GM19193 (cell line): ENCODE results near the gene SDC1.

Experiments
- POLR2A ChIP-seq: IDR thresholded peaks from 4 replicates; pipeline ENCODE4 v1.6.1; 2011; ENCODE audit not compliant: insufficient read depth, insufficient read length; ENCODE audit errors: extremely low read depth

The SDC1 gene

GRCh38 chr2:20174410-20174809 is 50.5 kb downstream of the SDC1 start:
- no peak for TF ChIP-seq POLR2A

GRCh38 chr2:20173496-20174402 is 51.2 kb downstream of the SDC1 start:
- no peak for TF ChIP-seq POLR2A

- TF ChIP-seq POLR2A: no peak
Measured at GRCh38 chr2:20173064-20173463, 51.9 kb downstream of the SDC1 start.

- no peak for TF ChIP-seq POLR2A
Measured at GRCh38 chr2:20172273-20173055, 52.5 kb downstream of the SDC1 start.

- TF ChIP-seq POLR2A: no peak
Measured at GRCh38 chr2:20171445-20171977, 53.4 kb downstream of the SDC1 start.

- TF ChIP-seq POLR2A: no peak
Measured at GRCh38 chr2:20170704-20171250, 54.2 kb downstream of the SDC1 start.

GRCh38 chr2:20169796-20170703 is 54.9 kb downstream of the SDC1 start:
- no peak for TF ChIP-seq POLR2A

DNA sequence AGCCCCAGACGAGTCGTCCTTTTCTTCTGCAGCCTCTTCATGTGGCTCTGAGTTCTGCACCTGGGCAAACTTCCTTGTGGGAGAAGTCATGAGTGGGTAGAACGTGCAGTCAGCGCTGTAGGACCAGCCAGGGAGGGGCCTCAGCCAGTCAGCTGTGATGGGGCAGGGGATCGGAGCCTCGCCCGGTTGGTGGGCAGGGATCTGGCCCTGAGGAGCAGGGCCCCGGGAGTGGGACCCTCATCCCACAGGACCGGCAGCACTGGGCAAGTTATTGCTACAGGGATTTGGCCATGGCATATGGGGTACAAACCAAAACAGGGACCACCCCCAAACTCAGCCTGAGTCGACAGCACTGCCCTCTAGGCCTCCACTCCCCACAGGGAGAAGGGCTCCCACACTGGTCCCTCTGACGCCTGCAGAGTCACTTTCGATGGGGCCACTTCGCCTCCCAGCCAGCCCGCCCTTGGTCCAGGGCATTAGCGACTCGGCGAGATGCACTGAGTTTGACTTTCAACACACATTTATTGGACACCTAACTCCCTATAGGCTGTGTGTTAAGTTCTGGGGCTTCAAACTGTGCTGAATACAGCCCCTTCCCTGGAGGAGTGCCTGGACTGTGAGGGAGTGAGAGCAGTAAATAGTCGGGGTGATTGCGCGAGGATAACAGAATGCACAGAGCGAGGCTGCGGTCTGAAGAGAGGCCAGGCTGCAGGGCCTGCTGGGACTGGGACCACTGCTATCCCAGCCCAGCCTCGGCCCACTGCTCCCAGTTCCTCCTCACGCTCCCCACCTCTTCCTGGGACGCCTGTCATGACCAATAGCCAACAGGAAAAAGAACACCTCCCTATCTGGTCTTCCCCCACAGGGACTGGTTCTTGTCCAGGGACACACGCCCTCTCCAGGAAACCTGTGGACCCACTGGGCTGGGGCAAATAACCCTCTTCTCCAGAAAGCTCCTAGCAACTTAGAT is 55.9 kb downstream of the SDC1 start:
- no peak for TF ChIP-seq POLR2A

- TF ChIP-seq POLR2A: no peak
Measured at GRCh38 chr2:20168048-20168726, 56.7 kb downstream of the SDC1 start.

DNA sequence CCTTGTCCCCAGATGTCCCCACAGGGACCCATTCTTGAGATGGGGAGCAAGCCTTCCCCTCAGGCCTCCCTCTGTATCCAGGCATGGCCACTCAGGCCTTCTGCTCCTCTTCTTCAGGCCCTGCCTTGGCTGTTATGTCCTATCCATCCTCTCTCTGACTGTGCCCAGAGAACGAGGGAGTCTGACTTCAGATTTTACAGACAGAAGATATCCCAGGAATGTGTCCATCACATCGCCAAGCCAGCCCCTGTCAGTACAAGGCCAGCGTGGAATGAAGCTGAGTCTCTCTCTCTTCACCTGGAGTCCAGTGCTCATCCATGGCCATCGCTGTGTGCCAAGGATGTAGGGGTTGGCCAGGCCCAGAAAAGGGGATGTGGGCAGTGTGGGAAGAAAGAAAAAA is 57.6 kb downstream of the SDC1 start:
- no peak for TF ChIP-seq POLR2A

- no peak for TF ChIP-seq POLR2A
Measured at GRCh38 chr2:20165677-20166509, 59.0 kb downstream of the SDC1 start.

GRCh38 chr2:20164734-20165478 is 60.0 kb downstream of the SDC1 start:
- no peak for TF ChIP-seq POLR2A
